HL-60 (cell line): Measurements from ENCODE around the gene WDR70.
"Not testable (repeated sequence)": the region's sequence is repeated elsewhere in the genome, so short reads cannot be mapped to it uniquely, and the experiment has no call there.

Source experiments
- DNase-seq, 2 experiments: peaks; one replicate each; pipeline ENCODE4 v3.0.0-alpha.2; 2010 to 2020; ENCODE audit warnings: low read depth in 1 of 2, low spot score in 1 of 2
- H3K27ac ChIP-seq: fragments of 250-450 bp; sonication (Bioruptor Pico); replicated peaks from 2 replicates; pipeline ENCODE4 v1.5.1; 2020; ENCODE audit warnings: mild to moderate bottlenecking, moderate library complexity
- H3K27me3 ChIP-seq: fragments of 250-450 bp; sonication (Bioruptor Pico); 2 replicates; pipeline ENCODE4 v1.5.1; 2021; ENCODE audit warnings: mild to moderate bottlenecking, moderate library complexity; ENCODE audit not compliant: insufficient read depth, poor library complexity, severe bottlenecking
- H3K4me3 ChIP-seq: replicated peaks from 2 replicates; pipeline ENCODE4 v1.5.1; 2011; ENCODE audit warnings: mild to moderate bottlenecking, control low read depth, low read length; ENCODE audit not compliant: insufficient read depth
- GABPA ChIP-seq: IDR thresholded peaks from 2 replicates; pipeline ENCODE4 v1.6.1; 2012; ENCODE audit warnings: low read depth
- POLR2AphosphoS5 ChIP-seq: IDR thresholded peaks from 2 replicates; pipeline ENCODE4 v1.6.1; 2012; ENCODE audit warnings: low read depth
- SPI1 ChIP-seq: IDR thresholded peaks from 2 replicates; pipeline ENCODE4 v1.6.1; 2012; ENCODE audit warnings: low read depth, mild to moderate bottlenecking, borderline replicate concordance
- TF ChIP-seq, protein P1 (sequence below): IDR thresholded peaks from one replicate; pipeline ENCODE4 v1.5.1; 2011; ENCODE audit warnings: low read length, control low read depth, inconsistent platforms; ENCODE audit not compliant: insufficient read depth
- TF ChIP-seq, protein P2 (sequence below): IDR thresholded peaks from 2 replicates; pipeline ENCODE4 v1.6.1; 2012; ENCODE audit warnings: low read depth; ENCODE audit not compliant: insufficient replicate concordance

Gene WDR70

GRCh38 chr5:37787742-37788141, 408.6 kb downstream of the WDR70 start:
- no peak for DNase-seq
- Histone ChIP-seq H3K27ac (no peak overlapping the region), H3K4me3 (no peak overlapping the region), H3K27me3 (no peaks in the 10 kb centered on the region)
- TF ChIP-seq, protein P1, sequence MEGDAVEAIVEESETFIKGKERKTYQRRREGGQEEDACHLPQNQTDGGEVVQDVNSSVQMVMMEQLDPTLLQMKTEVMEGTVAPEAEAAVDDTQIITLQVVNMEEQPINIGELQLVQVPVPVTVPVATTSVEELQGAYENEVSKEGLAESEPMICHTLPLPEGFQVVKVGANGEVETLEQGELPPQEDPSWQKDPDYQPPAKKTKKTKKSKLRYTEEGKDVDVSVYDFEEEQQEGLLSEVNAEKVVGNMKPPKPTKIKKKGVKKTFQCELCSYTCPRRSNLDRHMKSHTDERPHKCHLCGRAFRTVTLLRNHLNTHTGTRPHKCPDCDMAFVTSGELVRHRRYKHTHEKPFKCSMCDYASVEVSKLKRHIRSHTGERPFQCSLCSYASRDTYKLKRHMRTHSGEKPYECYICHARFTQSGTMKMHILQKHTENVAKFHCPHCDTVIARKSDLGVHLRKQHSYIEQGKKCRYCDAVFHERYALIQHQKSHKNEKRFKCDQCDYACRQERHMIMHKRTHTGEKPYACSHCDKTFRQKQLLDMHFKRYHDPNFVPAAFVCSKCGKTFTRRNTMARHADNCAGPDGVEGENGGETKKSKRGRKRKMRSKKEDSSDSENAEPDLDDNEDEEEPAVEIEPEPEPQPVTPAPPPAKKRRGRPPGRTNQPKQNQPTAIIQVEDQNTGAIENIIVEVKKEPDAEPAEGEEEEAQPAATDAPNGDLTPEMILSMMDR = no peak
- no peak for TF ChIP-seq SPI1
- TF ChIP-seq POLR2AphosphoS5 = no peak
- TF ChIP-seq GABPA = no peak
- TF ChIP-seq, protein P2, sequence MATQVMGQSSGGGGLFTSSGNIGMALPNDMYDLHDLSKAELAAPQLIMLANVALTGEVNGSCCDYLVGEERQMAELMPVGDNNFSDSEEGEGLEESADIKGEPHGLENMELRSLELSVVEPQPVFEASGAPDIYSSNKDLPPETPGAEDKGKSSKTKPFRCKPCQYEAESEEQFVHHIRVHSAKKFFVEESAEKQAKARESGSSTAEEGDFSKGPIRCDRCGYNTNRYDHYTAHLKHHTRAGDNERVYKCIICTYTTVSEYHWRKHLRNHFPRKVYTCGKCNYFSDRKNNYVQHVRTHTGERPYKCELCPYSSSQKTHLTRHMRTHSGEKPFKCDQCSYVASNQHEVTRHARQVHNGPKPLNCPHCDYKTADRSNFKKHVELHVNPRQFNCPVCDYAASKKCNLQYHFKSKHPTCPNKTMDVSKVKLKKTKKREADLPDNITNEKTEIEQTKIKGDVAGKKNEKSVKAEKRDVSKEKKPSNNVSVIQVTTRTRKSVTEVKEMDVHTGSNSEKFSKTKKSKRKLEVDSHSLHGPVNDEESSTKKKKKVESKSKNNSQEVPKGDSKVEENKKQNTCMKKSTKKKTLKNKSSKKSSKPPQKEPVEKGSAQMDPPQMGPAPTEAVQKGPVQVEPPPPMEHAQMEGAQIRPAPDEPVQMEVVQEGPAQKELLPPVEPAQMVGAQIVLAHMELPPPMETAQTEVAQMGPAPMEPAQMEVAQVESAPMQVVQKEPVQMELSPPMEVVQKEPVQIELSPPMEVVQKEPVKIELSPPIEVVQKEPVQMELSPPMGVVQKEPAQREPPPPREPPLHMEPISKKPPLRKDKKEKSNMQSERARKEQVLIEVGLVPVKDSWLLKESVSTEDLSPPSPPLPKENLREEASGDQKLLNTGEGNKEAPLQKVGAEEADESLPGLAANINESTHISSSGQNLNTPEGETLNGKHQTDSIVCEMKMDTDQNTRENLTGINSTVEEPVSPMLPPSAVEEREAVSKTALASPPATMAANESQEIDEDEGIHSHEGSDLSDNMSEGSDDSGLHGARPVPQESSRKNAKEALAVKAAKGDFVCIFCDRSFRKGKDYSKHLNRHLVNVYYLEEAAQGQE = no peak

DNA sequence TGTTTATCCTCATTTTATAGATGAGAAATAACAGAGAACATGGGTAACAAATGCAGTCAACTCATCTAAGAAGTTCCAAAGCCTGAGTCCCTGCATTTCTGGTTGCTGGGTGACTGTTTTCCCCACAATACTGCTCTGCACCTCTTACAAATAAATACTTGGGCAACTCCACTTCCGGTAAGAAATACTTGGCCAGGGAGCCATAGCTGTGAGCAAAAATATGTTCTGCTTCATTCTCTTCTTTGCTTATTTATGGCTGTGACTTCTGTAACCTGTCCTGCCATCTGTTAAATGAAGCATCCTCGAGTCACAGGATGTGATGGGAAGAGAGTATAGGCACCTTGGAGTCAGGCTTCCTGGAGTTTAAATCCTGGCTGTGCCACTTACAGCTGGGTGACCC, 410.9 kb downstream of the WDR70 start:
- TF ChIP-seq, protein P2 = no peak
- TF ChIP-seq, protein P1 = no peak
- TF ChIP-seq SPI1 (no peak), GABPA (no peak), POLR2AphosphoS5 (no peak)
- no peak for DNase-seq
- no peak overlapping the region for H3K4me3 ChIP-seq
- H3K27me3 ChIP-seq = no peaks in the 10 kb centered on the region
- H3K27ac ChIP-seq = no peak overlapping the region

DNA sequence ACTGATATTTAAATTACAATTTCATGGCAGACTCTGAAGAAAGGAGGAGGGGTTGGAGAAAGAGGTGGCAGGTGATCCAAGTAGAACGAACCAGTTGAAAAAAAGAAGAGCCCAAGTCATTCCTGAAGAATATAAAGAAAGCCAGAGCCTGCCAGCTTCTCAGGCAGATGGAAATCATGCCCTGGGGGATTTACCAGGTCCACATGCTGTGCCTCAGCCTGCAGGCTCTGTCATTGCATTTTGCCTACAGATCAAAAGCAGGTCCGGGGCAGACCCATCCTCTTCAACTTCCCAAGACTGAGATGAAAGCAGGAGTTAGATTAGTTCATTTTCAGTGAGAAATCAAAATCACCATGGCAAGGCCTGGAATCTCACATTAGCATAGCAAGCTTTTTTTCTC, 412.2 kb downstream of the WDR70 start:
- no peak overlapping the region for H3K27ac ChIP-seq
- DNase-seq = no peak
- TF ChIP-seq POLR2AphosphoS5 = no peak
- no peaks in the 10 kb centered on the region for H3K27me3 ChIP-seq
- H3K4me3 ChIP-seq = no peak overlapping the region

- Histone ChIP-seq H3K27ac (no peak overlapping the region), H3K4me3 (no peak overlapping the region), H3K27me3 (no peaks in the 10 kb centered on the region)
- TF ChIP-seq GABPA = no peak
- no peak for TF ChIP-seq SPI1
- TF ChIP-seq POLR2AphosphoS5 = no peak
- DNase-seq = no peak
Observed at GRCh38 chr5:37792975-37793631, 414.0 kb downstream of the WDR70 start.

DNA sequence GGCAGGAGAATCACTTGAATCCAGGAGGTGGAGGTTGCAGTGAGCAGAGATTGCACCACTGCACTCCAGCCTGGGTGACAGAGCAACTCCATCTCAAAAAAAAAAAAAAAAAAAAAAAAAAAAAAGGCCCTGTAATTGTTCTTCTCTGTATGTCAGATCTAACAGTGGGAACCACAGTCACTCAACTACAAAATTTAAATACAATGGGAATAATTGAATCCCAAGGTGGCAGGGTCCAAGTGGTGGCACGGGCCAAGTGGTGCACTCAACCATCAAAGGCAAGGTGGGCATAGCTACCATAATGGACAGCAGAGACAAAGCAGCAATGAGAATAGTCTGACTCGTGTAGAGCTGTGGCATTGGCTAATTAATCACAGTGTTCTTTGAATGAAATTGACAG, 416.2 kb downstream of the WDR70 start:
- DNase-seq, H3K4me3 ChIP-seq, H3K27ac ChIP-seq, H3K27me3 ChIP-seq: not testable (repeated sequence)

DNA sequence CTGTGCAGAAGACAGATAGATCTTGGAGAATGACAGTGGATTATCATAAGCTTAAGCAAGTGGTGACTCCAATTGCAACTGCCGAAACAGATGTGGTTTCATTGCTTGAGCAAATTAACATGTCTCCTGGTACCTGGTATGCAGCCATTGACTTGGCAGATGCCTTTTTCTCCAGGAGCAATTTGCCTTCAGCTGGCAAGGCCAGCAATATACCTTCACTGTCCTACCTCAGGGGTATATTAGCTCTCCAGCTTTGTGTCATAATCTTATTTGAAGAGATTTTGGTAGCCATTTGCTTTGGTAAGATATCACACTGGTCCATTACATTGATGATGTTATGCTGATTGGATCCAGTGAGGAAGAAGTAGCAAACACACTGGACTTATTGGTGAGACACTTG, 417.3 kb downstream of the WDR70 start:
- H3K27ac ChIP-seq, H3K4me3 ChIP-seq: not testable (repeated sequence)

More for the DNA sequence above, 417.3 kb downstream of the WDR70 start:
- DNase-seq, H3K27me3 ChIP-seq: not testable (repeated sequence)
